GM21576 (cell line): ENCODE results near the gene ST14.

ENCODE experiments used
- ATAC-seq: cut with Tn5 transposase; IDR thresholded peaks from one replicate; pipeline ENCODE4 v1.9.1; 2021; ENCODE audit warnings: mild to moderate bottlenecking, moderate library complexity; ENCODE audit not compliant: unreplicated experiment

ST14 gene

GRCh38 chr11:130133716-130134115 lies 25.9 kb upstream of the ST14 start:
- no peak for ATAC-seq

- ATAC-seq = no peak
These were observed 23.5 kb upstream of the ST14 start for GRCh38 chr11:130136107-130136506.

DNA sequence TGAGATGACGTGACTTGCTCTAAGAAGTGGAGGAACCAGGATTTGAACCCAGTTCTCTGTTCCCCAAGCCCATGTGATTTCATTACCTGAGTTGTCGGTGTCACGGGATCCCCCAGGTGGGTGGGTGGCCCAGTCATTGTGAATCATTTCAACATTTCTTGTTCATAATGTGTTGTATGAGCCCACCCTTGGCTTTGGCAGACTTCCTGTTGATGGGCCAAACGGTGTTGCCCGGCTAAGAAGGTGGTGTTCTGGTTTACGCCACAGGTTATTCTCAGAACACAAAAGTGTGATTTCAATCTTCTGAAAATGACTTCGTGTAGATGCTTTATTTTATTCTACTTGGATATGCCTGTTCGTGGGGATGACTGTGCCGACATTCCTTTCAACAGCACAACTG lies 21.6 kb upstream of the ST14 start:
- ATAC-seq = no peak

DNA sequence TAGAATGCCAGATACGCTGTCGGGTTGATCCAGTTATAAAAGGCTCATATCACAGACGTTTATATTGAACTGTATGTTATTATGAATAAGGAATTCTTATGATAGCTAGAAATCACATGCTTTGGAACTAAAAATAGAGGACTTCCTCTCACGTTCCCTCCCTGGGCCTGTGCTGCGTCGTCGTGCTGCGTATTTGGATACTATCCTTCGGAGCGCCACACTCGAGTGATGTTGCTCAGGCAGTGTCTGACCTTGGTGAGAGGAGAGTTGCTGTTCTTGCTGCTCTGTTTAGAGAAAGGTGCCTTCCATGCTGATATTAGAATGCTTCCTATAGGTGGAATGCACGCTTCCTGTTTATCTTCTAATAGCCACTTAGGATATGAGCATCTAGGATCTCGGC lies 20.2 kb upstream of the ST14 start:
- ATAC-seq = no peak

- no peak for ATAC-seq
These were observed 17.8 kb upstream of the ST14 start for GRCh38 chr11:130141561-130142341.

- no peak for ATAC-seq
These were observed 15.4 kb upstream of the ST14 start for GRCh38 chr11:130144141-130144540.

- ATAC-seq = no peak
These were observed 14.7 kb upstream of the ST14 start for GRCh38 chr11:130144861-130145281.

DNA sequence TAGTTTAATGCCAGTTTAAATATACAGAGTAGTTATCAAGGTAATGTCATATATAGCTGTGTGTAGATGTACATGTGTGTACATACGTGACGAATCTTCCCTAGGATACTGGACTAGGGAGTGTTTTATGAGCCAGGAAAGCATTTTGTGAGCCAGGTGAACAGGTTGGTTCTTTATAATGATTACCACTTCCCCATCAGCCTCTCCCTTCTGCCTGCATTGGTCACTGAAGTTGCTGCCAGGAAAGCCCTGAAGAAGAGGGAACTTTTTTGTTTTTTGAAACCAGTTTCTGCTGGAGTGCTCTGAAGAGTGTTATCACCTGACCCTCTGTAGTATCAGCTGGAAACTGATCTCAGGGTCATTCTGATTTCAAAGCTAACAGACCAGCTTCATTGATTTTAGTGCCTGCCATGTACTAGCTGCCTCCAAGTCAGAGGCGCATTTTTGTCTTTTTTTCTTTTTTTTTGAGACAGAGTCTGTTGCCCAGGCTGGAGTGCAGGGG lies 14.2 kb upstream of the ST14 start:
- no peak for ATAC-seq

DNA sequence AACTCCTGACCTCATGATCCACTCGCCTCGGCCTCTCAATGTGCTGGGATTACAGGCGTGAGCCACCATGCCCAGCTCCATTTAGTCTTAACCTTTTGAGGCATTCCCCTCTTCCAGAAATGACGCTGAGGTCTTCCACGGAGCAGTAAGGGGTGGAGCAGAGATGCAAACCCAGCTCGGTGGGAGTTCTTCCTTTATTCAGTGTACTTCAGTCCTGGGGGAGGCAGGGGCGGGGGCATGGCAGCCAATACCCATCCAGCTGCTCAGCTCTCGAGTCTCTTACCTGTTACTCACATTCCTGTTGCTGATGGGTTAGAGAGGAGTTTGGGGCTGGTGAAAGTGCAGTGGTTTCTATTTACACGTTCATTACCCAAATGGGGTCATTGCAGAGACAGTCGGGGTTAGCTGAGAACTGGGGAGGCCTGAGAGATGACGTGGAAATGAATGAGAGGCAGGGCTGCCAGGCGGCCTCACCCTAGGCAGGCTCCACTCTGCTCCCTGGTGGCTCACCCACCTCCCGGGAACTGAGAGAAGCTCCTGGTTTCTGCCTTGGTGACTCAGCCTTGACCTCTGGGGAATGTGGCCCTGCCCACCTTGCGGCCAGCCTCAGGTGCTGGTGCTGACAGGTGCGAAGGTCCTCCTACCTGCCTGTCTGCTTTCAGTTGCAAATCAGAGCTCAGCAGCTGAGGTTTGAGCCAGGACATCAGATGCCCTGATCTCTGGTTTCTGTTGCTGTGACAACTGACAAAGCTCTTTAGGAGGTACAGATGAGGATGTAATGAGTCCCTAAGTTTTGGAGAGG lies 13.4 kb upstream of the ST14 start:
- ATAC-seq = no peak

DNA sequence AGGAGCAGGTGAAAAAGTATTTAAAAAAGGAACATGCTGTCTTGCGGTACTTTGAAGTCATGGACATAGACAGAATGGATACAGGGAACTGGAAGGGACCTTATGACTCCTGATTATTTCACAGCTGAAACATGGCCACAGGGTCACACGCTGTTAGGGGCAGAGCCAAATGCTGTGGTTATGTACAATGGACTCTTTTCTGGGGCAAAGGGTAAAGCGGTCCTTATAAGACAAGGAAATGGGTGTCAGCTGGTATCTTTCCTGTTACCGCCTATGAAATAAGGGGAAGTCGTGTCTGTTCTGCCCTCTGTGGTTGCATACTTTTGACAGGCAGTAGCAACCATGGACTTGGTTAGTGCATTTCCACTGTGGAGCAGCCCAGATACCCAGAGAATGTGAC lies 12.8 kb upstream of the ST14 start:
- ATAC-seq = no peak

DNA sequence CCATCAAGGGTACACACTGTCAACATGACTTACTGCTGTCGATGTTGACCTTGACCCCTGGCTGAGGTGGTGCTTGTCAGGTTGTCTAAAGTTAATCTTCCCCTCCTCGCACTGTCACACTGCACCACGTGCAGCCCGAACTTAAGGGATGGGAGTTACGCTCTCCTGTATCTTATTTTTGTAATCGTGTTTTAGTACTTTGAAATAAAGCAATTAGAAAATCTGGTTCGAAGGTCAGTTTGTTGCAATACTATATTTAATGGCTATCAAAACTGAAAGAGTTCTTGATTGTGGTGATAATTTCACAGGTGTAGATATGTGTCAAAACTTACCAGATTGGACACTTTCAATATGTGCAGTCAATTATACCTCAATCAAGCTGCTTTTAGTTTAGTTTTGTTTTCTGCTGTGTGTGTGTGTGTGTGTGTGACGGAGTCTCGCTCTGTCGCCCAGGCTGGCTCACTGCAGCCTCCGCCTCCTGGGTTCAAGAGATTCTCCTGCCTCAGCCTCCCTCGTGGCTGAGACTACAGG lies 10.7 kb upstream of the ST14 start:
- no peak for ATAC-seq

GRCh38 chr11:130150790-130151189 lies 8.8 kb upstream of the ST14 start:
- ATAC-seq = peak; percentile 57

DNA sequence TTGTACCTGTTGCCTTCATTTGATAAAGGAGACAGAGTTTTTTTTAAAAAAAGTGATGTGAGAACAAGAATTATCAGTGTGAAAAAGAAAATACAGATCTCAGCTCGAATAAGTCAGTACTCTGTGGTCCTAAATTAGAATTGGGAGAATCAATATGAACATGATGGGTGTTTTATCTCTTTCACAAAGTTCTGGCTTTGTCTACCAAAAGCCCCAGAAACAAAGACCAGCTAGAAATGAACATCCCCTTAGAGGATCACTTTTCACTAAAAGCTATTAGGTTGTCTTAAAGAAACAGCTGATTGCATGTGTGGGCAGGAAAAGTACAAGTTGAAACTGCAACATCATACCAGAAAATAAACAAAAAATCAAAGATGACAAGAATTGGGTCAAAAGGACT lies 8.4 kb upstream of the ST14 start:
- ATAC-seq = peak; percentile 43

DNA sequence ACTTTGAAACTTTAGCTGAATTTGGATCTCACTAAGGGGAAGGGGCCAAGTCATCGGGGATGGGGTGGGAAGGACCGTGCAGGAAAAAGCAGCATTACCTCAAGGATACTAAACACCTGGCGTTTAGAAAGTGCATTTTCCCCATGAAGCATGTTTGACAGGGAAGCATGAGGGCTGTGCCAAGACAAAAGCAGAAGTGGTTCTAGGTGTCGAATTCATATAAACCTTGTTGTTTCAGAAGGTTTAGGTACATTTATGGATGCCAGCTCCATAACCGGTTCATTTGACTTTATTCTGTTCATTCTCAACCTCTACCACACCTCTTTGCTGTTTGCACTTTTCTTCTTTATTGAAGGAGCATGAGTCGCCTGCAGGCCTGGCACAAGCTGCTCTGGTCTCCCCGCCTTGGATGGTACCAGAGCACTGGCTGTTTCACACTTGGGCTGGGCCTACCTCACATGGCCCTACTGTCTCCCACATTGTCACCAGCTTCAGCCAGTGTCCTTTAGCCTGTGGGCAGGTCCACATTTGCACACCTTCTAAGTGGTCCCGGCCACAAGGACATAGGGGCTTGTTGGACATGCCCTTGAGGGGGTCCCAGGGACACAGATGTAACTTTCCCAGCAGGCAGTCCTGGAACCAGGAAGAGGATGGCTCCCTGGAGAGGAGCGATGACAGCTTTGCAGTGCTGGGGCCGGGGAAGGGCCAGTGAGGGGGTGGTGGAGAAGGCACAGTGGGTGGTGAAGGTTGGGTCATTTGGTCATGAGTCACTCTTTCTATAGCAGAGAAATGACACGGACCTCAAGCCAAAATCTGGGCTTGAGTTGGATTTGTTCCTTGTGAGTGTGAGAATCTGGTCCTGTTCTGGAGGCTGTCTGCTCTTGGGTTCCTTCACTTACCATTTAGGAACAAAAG lies 3.2 kb upstream of the ST14 start:
- ATAC-seq = no peak

GRCh38 chr11:130157101-130157500 lies 2.5 kb upstream of the ST14 start:
- ATAC-seq = no peak

GRCh38 chr11:130157840-130158239 lies 1.7 kb upstream of the ST14 start:
- ATAC-seq = no peak

DNA sequence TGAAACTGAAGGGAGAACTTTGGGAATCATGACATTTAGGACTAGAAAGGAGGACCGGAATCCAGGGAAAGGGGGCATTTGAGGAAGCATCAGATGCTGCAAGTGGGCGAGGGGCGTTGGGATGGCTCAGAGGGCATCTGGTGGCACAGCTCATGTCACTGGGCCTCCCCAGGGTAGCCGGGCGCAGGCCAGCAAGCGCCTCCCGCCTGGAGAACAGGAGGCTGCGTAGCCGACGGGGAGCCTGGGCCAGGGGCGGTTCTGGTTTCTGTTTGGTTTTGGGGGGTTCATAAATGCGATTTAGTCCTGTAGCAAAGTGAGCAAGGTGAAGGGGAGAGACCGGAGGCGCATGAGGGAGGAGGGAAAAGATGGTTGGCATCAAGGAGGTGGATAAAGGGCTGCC lies 443 bp upstream of the ST14 start:
- no peak for ATAC-seq

DNA sequence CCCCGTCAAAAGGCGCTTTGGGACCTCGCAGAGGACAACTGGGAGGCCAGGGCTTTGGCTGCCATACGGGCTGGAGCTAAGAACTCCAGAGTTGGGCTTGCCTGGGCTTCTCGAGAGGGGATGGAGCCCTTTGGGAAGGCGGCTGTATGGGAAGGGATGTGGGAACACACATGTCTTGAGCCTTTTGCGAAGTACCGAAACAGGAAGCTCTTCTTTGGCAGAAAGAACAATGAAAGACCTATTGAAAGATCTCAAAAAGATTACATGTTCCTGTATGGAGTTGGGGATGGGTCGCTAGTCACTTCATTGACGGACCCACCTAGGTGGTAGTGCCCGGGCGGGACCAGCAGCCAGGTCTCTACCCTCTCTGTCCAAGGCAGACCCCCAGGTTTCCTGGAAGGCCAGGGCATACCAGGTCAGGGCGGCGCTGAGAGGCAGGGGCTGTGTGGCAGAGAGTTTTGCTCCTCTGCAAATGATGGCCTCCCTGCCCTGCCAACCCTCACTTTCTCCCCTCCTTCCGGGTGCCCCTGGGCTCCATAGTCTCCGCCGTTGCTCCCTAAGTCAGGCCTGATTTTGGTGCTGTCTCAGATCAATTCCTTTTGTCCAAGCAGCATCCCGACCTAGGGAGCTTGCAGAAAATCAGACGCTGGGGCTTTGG lies 1.0 kb downstream of the ST14 start:
- no peak for ATAC-seq

GRCh38 chr11:130161441-130162145 lies 2.0 kb downstream of the ST14 start:
- no peak for ATAC-seq

DNA sequence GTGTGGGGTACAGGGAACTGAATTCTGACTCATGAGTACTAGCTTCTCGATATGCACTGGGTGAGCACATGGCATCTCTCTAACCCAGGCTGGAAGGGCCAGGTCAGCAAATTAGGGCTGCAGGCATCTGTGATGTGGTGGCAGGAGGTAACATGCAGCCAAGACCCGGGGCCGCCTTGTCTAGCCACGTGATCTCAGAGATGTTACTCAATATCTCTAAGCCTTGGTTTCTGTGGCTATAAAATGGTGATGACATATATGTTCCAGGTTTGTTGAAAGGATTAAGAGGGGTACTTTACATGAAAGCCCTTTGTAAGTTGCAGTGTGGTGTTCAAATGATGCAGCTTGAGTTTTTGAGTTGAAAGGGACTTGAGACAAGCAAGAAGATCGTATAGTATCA lies 3.2 kb downstream of the ST14 start:
- no peak for ATAC-seq
